GM18907 (cell line): ENCODE results near the gene KCNH1.

ENCODE experiments used
- ATAC-seq: cut with Tn5 transposase; IDR thresholded peaks from one replicate; pipeline ENCODE4 v1.9.1; 2021; ENCODE audit warnings: mild to moderate bottlenecking, moderate library complexity; ENCODE audit not compliant: unreplicated experiment

KCNH1 gene, protein sequence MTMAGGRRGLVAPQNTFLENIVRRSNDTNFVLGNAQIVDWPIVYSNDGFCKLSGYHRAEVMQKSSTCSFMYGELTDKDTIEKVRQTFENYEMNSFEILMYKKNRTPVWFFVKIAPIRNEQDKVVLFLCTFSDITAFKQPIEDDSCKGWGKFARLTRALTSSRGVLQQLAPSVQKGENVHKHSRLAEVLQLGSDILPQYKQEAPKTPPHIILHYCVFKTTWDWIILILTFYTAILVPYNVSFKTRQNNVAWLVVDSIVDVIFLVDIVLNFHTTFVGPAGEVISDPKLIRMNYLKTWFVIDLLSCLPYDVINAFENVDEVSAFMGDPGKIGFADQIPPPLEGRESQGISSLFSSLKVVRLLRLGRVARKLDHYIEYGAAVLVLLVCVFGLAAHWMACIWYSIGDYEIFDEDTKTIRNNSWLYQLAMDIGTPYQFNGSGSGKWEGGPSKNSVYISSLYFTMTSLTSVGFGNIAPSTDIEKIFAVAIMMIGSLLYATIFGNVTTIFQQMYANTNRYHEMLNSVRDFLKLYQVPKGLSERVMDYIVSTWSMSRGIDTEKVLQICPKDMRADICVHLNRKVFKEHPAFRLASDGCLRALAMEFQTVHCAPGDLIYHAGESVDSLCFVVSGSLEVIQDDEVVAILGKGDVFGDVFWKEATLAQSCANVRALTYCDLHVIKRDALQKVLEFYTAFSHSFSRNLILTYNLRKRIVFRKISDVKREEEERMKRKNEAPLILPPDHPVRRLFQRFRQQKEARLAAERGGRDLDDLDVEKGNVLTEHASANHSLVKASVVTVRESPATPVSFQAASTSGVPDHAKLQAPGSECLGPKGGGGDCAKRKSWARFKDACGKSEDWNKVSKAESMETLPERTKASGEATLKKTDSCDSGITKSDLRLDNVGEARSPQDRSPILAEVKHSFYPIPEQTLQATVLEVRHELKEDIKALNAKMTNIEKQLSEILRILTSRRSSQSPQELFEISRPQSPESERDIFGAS

DNA sequence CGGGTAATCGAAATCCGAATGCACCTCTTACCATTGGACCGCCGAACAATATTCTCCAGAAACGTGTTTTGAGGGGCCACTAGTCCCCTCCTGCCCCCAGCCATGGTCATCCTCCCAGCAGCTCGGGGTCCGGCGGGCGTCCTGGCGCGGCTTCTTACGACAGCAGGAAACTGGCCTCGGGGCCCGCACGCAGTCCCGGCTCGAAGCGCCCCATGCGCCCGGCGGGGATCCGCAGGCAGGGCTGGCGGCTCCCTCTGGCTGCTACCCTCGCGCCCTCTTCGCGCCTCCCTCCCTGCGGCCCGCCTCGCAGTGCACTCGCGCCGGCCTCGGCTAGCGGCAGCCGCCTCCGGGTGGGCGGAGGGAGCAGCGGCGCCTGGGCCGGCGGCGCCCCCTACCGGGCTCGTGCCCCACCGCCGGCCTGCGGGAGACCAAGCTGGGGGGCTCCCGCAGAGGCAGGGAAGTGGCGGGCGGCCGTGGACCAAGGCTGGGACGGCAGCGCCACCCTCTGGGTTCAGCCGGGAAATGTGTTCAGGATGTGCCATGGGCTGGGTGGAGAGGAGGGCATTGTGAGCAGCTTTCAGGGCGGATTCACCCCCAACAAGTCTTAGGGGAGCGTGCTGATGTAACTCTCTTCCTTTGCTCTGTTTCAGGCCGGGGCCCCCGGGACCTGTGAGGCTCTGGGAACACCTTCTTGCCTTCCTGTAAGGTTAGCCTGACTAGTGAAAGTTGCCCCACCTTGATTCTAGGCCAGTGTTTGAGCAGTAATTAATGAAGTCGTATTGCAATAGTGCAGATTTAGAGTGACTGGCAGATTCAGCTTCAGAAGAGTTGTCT, at the start of gene KCNH1:
Gene KCNH1, minus strand, starts transcription at position 313 of the 834 bp plus-strand sequence. Its CDS starts 203 bp downstream, at position 110.
- peak; percentile 91 for ATAC-seq

DNA sequence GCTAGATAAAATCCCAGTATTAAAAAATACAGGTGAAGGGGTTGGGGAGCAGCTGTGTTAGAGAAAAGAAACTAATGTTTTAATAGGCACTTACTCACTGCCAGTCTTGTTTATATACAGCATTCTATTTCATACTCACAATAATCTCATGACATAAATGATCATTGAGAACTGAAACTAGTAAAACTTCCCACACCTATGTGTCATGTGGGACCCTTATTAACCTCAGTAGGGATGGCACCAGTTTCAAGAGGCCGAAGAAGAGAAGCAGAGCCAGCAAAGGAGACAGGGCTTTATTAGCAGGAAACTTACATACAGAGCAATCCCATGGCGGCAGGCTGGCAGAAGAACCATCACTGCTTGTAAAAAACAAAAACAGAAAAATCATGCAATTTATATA, 48.8 kb upstream of the KCNH1 start:
- ATAC-seq: no peak

DNA sequence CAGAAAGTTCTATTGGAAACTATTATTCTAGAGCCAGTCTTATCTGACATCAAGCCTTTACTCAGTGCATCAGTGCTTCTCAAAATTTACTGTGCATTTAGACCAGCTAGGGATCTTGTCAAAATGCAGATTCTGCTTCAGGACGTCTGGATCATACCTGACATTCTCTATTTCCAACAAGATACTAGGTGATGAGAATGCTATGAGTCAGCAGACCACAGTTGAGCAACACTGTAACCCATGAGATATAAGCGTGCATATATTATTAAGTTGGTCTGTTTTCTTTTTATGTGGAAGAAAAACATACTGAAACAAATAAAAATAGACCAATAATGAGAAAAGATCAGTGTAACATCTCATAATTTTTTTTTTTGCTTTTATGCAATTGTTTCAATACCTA, 40.4 kb upstream of the KCNH1 start:
- ATAC-seq: no peak

DNA sequence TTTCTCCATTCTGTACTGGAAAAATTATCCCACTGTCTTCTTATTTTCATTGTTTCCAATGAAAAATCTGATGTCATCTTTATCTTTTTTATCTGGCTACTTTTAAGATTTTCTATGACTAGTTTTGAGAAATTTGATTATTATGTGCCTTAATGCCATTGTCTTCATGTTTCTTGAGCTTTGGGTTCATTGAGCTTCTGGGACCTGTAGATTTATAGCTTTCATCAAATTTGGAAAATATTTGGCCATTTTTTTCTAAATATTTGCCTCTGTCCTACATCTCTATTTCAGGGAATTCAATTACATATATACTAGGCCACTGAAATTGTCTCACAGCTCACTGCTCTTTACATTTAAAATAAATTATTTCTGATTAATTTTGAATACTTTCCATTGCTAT, 38.7 kb upstream of the KCNH1 start:
- no peak for ATAC-seq

DNA sequence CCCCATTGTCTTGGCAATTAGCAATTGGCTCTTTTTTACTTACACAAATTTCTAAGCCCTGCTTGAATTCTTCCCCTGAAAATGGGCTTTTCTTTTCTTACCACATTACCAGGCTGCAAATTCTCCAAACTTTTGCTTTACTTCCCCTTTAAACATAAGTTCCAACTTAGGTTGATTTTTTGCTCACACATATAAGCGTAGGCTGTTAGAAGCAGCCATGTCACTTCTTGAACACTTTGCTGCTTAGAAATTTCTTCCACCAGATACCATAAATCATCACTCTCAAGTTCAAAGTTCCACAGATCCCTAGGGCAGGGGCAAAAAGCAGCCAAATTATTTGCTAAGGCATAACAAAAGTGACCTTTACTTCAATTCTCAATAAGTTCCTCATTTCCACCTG, 35.4 kb upstream of the KCNH1 start:
- no peak for ATAC-seq

DNA sequence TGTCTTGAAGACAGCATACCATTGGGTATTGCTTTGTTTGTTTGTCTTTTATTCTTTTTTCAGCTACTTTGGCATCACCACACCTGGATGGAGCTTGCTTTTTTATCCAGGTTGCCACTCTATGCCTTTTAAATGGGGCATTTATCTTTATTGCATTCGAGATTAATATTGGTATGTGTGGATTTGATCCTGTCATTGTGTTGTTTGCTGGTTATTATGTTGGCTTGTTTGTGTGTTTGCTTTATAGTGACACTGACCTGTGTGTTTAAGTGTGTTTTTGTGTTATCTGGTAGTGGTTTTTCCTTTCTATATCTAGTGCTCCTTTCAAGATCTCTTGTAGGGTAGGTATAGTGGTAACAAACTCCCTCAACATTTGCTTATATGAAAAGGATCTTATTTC, 24.9 kb upstream of the KCNH1 start:
- no peak for ATAC-seq

DNA sequence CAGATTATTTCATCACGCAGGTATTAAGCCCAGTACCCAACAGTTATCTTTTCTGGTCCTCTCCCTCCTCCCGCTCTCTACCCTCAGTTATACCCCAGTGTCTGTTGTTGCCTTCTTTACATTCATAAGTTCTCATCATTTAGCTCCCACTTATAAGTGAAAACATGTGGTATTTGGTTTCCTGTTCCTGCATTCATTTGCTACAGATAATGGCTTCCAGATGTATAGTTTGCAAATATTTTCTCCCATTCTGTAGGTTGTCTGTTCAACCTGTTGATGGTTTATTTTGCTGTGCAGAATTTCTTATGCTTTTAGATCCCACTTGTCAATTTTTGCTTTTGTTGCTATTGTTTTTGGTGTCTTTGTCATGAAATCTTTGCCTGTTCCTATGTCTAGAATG, 21.1 kb upstream of the KCNH1 start:
- ATAC-seq: no peak

DNA sequence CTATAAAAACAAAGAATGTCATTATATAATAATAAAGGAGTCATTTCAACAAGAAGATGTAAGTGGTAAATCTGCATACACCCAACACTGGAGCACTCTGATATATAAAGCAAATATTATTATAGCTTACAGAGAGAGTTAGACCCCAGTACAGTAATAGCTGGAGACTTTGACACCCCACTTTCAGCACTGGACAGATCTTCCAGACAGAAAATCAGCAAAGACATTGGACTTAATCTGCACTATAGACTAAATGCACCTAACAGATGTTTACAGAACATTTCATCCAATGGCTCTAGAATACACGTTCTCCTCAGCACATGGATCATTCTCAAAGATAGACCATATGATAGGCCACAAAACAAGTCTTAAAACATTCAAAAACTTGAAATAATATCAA, 20.0 kb upstream of the KCNH1 start:
- no peak for ATAC-seq

DNA sequence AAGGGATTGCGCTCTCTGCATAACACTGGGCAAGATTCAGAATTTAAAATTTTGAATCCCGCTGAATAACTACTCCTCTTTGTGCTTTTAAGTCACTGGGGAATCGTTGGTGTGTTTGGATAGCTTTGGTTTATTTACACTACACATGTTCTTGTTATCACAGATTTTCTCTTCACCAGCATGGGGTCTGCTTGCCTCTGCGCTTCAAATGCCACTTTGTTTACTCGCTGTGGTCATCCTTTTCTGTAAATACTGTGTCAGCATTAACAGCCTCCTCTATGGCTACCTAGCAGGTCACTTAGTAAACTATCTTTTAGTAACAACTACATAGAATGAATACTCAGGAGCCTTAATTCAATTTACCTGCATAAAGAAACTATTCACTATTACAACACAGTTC, 14.4 kb upstream of the KCNH1 start:
- ATAC-seq: no peak

DNA sequence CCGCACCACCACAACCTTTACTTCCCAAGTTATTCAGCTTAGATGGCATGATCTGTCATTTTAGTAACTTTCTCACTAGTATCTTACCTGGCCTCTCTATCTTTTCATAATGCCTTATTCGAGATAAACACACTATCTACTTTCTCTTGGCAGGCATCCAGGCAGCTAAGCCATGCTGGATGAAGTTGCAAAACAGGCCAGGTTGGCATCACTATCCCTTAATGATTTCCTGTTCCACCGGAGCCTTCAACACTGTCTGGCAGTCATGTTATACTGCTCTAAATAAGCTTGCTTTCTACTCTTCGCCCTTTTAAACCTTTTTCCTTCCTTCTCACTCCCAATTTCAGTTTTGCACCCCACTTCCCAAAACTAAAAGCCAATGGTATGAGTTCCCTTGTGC, 12.0 kb upstream of the KCNH1 start:
- ATAC-seq: no peak

DNA sequence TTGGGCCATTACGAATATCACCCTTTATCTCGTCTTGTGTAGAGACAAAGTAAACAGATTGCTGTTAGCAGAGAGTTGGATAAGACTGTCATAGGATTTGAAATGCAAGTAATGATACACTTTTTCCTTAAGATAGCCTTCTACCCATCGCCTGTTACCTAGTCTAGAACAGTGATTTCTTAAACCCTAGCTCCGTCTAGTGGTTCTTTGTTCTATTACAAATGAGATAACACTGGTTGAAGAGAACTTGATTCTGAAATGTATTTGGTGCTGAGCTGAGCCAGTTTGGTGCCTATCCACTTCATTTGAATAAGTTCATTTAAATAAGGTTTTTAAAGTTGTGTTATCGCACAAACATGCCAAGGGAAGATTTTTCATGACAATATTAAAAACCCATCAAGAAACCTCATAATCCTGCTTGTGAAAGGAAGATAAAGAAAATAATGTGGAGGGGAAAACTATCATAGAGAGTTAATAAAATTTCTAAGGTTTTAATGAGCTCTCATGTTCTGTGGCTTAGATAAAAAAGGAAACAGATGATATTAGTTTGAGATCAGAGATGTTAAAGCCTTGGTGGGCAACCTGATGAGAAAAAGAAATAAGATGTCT, 1.5 kb upstream of the KCNH1 start:
- ATAC-seq: no peak

DNA sequence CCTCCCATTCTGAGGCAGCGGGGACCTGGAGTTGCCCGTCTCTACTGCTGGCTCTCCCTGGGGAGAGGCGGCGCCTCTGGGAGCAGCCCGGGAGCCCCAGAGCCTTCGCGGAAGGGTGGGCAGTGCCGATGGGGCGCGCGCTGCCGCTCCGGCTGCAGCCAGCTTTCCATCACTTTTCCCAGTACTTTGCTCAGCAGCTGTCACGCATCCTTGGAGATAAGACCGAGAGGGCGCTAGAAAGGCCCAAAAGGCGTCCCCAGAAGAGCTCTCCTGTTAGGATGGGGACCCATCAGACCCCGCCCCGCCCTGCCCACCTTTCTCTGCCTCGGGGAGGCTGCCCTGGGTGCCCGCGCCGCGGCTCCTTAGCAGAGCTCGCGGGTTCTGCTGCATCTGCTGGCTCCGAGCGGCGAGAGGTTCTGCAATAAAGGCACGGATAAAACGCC, 534 bp downstream of the KCNH1 start:
- ATAC-seq: no peak

DNA sequence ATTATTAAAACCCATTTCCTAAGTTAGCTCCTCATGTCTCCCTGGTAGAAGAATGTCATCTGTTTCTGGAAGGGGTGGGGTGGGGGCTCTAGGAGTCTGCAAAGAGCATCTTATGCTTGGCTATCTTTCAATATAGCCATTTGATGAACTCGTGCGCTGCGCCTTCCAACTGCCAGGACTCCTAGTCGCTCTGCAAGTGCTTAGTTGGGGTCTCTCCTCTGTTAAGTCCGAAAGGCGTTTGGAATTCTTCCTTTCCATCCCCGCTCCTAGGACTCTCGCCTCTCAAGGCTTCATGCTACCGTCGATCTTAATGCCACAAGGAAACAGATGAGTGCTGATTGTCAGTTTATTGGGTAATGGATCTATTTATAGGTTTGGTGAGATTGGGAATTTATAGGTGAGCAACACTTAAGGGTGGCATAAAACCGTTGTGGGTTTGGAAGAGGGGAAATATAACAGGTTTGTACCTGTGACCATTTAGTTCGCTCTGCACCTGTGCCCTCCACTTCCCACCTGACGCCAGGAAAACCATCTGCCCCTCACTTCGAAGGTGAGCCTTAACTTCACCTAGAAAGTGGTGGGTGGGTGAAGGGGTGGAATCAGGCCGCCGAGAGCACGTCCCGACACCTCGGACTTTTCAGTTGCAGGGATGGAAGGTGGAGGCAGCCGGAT, 1.1 kb downstream of the KCNH1 start:
- no peak for ATAC-seq

DNA sequence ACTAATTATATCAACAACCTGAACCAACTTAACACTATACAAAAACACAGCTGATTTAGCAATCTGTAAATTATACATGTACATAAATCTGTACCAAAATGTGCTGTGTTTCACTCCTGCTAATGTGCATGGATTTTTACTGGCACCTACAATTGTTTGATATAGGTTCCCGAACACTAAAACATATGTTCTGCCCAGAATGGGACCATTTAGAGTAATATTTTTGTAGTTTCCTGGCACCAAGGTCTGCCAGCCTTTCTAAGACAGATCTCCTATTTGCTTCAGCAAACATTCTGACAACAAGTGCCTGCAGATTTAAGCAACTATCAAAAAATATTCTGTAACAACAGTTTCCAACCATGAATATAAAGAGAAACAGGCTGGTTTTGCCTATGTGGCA, 4.2 kb downstream of the KCNH1 start:
- ATAC-seq: no peak

DNA sequence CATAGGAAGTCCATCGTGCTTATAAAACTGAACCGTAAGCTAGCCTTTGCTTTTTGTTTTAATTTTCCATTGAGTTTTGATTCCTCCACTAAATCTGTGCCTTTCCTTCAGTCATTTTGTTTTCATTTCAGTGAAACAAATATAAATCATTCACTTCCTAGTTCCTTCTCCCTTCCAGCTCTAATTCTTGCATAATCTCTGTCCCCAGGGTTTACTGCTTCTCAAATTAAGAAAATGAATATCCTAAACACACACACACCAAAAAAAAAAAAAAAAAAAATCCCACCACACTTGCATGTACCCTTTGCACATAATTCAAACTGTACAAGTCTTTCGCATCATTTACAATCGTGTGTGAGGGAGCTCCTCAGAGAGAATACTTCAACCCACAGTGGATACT, 6.8 kb downstream of the KCNH1 start:
- ATAC-seq: no peak

DNA sequence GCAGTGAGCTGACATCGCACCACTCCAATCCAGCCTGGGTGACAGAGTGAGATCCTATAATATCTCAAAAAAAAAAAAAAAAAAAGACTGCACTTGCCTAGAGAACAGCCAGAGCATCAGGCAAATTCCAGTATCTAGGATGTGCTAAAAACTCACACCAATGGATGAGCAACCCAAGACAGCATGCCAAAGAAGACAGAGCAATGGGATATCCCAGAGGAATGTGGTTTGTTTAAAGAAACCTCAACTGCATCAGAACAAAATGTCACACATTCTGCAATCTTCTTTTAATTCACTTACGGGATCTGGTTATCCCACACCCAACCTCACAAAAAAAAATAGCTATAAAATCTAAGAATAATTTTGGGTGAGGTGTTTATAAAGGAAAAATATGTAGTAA, 7.3 kb downstream of the KCNH1 start:
- ATAC-seq: no peak

DNA sequence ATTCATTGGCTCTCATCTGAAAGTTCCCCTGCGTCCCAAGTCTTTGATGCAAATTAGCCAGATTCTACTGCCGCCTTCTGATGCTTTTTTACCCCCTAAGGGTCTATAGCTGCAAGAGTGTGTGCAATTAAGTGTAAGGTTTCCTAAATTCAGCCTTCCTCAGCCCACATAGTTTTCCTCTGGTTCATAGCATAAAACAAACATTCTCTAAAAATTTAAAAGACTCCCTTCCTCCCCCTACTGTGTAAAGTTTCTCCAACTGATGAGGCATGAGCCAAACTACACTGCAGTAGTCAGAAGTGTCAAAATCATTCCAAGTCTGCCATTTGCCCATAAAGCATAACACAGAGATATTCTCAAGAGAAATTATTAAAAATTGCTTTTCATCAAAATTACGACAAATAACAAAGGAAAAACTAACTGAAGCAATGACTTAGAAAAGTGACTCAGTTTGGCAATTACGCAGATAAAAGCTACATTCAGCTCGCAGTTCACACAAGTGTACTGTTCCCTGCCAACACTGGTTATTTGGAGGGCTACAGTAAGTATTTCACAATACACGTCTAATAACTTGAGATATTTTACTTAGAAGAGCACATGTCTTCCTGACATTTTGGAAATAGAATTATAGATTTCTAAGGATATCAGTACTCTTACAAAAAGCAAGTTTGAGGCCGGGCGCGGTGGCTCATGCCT, 15.4 kb downstream of the KCNH1 start:
- ATAC-seq: no peak

DNA sequence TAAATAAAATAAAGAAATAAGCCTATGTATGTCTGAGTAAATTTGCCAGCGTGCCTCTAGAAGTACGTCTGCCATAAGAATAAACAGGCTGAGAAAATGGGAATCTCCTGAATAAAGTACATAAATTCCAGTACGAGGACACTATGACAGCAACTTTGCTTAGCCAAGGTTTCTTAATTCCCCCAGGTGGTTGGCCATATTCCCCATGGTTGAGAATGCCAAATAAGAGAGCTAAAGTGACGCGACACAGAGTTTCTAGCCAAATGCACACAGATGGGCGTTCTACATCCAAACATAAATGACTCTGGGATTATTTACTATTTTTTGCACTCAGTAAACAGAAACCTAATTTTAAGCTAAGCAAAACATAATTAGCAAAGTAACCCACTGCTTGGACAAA, 19.5 kb downstream of the KCNH1 start:
- no peak for ATAC-seq

DNA sequence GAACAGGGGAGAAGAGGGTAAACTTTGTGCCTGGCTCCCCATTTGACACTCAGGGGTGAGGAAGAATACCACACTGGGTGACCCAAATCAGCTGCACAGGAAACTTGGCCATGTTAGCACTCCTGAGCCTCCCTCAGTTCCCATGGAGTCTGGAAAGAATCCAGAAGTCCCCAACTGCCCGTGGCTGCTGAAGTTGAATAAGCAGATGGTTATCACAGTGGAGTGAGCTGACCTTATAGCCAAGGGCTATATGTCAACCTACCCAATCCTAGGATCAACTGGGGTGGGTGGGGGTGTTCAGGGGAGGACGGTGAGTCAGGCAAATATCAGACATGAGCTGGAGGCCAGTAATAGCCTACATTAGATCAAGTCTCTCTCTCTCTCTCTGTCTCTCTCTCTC, 20.4 kb downstream of the KCNH1 start:
- ATAC-seq: no peak
